Fibroblast of pulmonary artery (primary cell): ENCODE measurements around the gene RRP8.

Experiments used
- DNase-seq: peaks from one replicate; pipeline ENCODE4 v3.0.0-alpha.2; 2010; ENCODE audit warnings: low read depth
- H3K4me3 ChIP-seq: replicated peaks from 2 replicates; pipeline ENCODE4 v1.5.1; 2011; ENCODE audit warnings: low read depth, mild to moderate bottlenecking, control low read depth, low read length, moderate library complexity
- CTCF ChIP-seq: IDR thresholded peaks from 2 replicates; pipeline ENCODE4 v1.5.1; 2011; ENCODE audit warnings: mild to moderate bottlenecking, control low read depth, low read length, inconsistent platforms; ENCODE audit errors: missing control alignments

The RRP8 gene

GRCh38 chr11:6632116-6633073, 29.0 kb upstream of the RRP8 start:
- no peak for DNase-seq
- TF ChIP-seq CTCF = no peak
- H3K4me3 ChIP-seq = no peak overlapping the region

DNA sequence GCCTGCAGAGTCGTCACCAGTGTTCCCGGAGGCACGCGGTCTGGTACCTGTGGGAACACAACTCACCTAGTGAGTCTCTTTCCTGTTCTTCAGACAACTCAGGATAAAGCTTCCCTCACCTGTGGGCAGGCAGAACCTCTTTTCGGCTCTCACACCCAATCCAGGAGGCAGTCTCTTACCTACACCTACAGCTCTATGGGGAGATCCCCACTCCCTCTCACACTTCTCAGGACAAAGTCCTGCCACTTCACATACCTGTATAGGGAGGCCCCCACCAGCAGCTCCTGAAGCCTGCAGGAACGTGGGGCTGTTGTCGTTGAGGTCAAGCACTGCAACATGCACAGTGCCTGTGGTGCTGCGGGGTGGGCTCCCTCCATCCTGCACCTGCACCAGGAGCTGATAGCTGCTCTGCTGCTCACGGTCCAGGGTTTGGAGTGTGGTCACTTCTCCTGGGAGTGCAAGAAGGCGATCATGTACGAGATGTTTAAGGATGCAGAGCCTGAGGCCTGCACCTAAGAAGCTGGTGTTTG, 28.0 kb upstream of the RRP8 start:
- no peak for TF ChIP-seq CTCF
- DNase-seq = no peak
- H3K4me3 ChIP-seq = no peak overlapping the region

GRCh38 chr11:6630632-6631291, 27.3 kb upstream of the RRP8 start:
- no peak overlapping the region for H3K4me3 ChIP-seq
- no peak for TF ChIP-seq CTCF
- DNase-seq = no peak

GRCh38 chr11:6629892-6630631, 26.6 kb upstream of the RRP8 start:
- DNase-seq = no peak
- no peak for TF ChIP-seq CTCF
- no peak overlapping the region for H3K4me3 ChIP-seq

GRCh38 chr11:6629573-6629891, 26.1 kb upstream of the RRP8 start:
- no peak for DNase-seq
- no peak for TF ChIP-seq CTCF
- no peak overlapping the region for H3K4me3 ChIP-seq

DNA sequence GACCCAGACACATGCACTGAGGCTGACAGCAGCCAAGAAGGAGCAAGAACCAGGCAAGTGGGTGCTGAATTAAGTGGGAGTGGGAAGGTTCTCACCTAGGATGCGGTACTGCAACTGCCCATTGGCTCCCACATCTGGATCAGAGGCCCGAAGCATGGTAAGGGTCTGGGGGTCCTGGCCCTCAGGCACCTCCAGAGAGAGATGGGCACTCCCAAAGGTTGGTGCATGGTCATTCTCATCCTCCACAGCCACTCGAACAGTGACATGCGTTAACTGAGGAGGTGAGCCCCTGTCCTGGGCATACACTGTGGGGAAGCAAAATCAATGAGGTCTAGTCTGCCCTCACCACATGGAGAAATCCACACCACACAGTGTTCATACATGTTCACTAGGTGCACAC, 25.1 kb upstream of the RRP8 start:
- H3K4me3 ChIP-seq = no peak overlapping the region
- no peak for DNase-seq
- no peak for TF ChIP-seq CTCF
